Activated CD8-positive, alpha-beta memory T cell treated with anti-CD3 and anti-CD28 coated beads, Interleukin-2, amount 50 U/mL, for 1 hour (primary cell): ENCODE results near the gene LSM14B.
A peak's percentile ranks its signal among the peaks of the same experiment; 100 is the strongest.

Source experiments
- DNase-seq: peaks from one replicate; pipeline ENCODE4 v3.0.0-alpha.2; 2020; ENCODE audit errors: extremely low read depth

Gene LSM14B

GRCh38 chr20:62132421-62132820 is 10.1 kb downstream of the LSM14B start:
- DNase-seq = no peak

- no peak for DNase-seq
Observed at GRCh38 chr20:62133051-62133845, 11.0 kb downstream of the LSM14B start.

GRCh38 chr20:62133864-62134263 is 11.6 kb downstream of the LSM14B start:
- no peak for DNase-seq

- DNase-seq = no peak
Observed at GRCh38 chr20:62134735-62135231, 12.5 kb downstream of the LSM14B start.

GRCh38 chr20:62135573-62136266 is 13.4 kb downstream of the LSM14B start:
- DNase-seq = no peak

- DNase-seq = no peak
Observed at GRCh38 chr20:62136283-62137091, 14.2 kb downstream of the LSM14B start.

- no peak for DNase-seq
Observed at GRCh38 chr20:62137092-62137384, 14.8 kb downstream of the LSM14B start.

- DNase-seq = no peak
Observed at GRCh38 chr20:62137478-62138203, 15.4 kb downstream of the LSM14B start.

GRCh38 chr20:62138204-62138543 is 15.9 kb downstream of the LSM14B start:
- no peak for DNase-seq

- no peak for DNase-seq
Observed at GRCh38 chr20:62138912-62139311, 16.6 kb downstream of the LSM14B start.

GRCh38 chr20:62139636-62140035 is 17.4 kb downstream of the LSM14B start:
- no peak for DNase-seq

GRCh38 chr20:62141043-62141396 is 18.7 kb downstream of the LSM14B start:
- no peak for DNase-seq

- DNase-seq = no peak
Observed at GRCh38 chr20:62141397-62142251, 19.3 kb downstream of the LSM14B start.

- DNase-seq = no peak
Observed at GRCh38 chr20:62142252-62143080, 20.2 kb downstream of the LSM14B start.

GRCh38 chr20:62143081-62143956 is 21.0 kb downstream of the LSM14B start, which contains the start of the genes PSMA7 and SS18L1:
TSS of gene PSMA7 (minus strand) at chr20:62143394. CDS start at chr20:62143303, 91 bp downstream.
TSS of gene SS18L1 (plus strand) at chr20:62143769. CDS start at chr20:62143821, 52 bp downstream.
- peak; percentile 44 for DNase-seq

- no peak for DNase-seq
Observed at GRCh38 chr20:62143957-62144825, 21.9 kb downstream of the LSM14B start.

- DNase-seq = no peak
Observed at GRCh38 chr20:62145688-62146018, 23.4 kb downstream of the LSM14B start.
